RKO (cell line): ENCODE data around the gene CITED4.
A peak's percentile ranks its signal among the peaks of the same experiment; 100 is the strongest.
"Not testable (repeated sequence)": the region's sequence is repeated elsewhere in the genome, so short reads cannot be mapped to it uniquely, and the experiment has no call there.

ENCODE experiments used
- DNase-seq: peaks from one replicate; pipeline ENCODE4 v3.0.0-alpha.2; 2016; ENCODE audit warnings: low spot score

The CITED4 gene, protein sequence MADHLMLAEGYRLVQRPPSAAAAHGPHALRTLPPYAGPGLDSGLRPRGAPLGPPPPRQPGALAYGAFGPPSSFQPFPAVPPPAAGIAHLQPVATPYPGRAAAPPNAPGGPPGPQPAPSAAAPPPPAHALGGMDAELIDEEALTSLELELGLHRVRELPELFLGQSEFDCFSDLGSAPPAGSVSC

DNA sequence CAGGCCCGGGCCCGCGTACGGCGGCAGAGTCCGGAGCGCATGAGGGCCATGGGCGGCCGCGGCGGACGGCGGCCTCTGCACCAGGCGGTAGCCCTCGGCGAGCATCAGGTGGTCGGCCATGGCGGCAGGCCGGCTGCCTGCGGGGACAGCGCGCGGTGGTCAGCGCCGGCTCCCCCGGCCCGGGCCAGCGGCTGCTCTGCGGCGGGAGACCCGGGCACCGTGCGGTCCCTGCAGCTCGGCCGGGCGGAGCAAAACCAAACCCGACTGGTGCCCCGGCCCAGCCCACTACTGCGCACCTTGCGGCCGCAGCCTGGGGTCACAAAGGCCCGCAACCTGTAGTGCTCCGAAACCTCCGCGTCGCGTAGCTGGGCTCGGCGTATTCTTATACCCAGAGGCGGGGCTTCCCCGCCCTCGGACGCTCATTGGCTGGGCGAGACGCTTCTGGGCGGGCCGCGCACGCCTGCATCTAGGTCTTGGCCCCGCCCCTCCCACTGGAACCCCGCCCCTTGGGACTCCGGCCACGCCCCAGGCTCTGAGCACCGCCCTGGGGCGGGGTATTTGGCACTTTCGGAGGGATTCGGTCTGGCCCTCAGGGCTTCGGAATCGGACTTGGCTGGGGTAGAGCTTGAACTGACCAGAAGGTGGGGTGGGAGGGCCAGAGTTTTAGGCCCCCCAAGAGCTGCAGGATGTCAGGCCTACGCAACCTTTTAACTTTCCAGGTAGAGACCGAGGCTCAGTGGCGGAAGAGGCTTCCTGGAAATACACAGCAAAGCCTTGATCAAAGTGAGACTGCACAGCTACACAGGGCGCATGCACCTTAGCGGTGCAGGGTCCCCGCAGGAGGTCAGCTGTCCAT is at the start of gene CITED4:
TSS of gene CITED4 (minus strand) at position 356 of the 856 bp plus-strand sequence. CDS start at position 120, 236 bp downstream.
- DNase-seq: peak; percentile 95

DNA sequence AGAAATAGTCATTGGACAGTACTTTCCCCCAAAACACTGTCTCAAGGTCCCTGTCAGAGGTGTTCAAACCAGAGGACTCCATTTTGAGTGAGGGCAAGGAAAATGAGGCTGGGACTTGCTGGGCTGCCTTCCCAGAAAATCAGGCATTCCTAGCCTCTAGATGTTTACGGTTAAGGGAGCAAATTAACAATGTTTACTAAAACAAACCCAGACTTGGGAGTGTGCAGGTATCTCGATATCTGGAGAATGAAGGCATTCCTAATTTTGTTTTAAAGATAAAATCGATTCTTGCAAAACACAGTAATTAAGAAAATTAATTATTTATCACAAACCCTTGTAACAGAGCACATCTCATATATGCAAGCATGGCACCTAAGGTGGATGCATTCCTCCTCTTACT is 48.9 kb upstream of the CITED4 start:
- DNase-seq: no peak

DNA sequence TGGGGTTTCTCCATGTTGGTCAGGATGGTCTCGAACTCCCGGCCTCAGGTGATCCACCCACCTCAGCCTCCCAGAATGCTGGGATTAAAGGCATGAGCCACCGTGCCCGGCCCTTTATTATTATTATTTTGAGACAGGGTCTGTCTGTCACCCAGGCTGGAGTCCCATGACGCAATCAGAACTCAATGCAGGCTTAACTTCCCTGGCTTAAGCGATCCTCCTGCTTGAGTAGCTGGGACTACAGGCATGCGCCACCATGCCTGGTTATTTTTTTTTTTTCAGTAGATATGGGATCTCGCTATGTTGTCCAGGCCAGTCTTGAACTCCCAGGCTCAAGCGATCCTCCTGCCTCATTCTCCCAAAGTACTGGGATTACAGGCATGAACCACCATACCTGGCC is 47.1 kb upstream of the CITED4 start:
- DNase-seq: no peak

DNA sequence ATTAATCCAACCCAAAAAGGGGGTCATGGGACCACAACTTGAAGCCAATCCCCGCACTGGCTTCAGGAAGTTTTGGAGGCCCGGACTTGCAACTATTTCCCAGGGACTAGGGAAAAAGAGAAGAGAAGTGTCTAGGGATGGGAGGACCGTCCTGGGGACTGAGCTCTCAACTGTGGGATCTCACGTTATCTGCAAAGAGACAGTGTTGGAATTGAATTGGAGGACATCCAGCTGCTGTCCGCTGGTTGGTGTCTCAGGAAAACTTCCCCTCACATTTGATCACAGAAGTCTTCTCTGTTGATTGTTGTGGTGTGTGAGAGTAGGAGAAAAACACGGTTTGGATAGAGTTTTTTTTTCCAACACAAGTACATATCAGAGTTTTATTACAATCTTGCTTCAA is 46.2 kb upstream of the CITED4 start:
- DNase-seq: no peak

DNA sequence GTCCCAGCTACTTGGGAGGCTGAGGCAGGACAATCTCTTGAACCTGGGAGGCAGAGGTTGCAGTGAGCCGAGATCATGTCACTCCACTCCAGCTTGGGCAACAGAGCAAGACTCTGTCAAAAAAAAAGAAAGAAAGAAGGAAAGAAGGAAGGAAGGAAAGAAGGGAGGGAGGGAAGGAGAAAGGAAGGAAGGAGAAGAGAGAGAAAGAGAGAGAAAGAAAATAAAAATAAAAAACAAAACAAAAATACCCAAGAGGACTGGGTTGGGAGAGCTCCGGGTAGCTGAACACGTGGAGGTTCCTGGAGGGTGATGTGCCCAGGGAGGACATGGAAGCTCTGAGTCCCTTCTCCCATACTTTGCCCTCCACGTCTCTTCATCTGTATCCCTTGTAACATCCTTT is 45.7 kb upstream of the CITED4 start:
- no peak for DNase-seq

DNA sequence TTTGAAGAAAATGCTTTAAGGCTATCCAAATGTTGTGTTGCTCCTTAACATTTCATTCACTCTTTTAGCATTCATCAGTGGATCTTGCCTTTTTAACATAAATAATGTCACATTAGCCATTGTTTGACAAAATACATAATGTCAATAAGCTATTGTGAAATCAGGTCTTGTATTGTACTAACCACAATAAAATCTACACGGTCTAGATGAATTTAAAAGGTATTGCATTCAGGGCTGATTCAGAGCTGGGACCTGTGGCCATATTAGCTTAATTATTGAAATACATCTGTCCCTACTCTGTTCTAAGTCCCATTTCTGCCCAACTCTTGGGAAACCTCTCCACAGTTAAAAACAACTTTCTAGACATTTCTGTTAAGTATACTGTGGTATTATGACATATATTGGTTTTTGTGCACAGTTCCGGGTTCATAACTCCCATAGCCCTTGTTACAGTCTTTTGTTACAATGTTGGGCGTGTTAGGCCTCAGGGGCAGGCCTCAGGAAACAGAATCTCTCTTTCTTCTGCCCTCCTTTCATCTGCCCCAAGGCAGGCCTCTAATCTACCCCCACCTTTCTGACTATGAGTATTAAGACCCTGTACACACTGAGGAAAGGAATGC is 44.7 kb upstream of the CITED4 start:
- no peak for DNase-seq

DNA sequence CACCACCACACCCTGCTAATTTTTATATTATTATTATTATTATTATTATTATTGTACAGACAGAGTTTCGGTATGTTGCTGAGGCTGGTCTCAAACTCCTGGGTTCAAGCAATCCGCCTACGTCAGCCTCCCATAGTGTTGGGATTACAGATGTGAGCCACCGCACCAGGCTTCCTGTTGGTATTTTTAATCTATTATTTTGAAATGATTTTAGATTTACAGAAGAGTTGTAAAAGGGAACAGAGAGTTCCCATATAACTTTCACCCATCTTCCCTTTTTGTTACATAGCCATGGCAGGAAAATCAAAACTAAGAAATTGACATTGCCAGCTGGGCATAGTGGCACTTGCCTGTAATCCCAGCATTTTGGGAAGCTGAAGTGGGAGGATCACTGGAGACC is 42.9 kb upstream of the CITED4 start:
- DNase-seq: no peak

DNA sequence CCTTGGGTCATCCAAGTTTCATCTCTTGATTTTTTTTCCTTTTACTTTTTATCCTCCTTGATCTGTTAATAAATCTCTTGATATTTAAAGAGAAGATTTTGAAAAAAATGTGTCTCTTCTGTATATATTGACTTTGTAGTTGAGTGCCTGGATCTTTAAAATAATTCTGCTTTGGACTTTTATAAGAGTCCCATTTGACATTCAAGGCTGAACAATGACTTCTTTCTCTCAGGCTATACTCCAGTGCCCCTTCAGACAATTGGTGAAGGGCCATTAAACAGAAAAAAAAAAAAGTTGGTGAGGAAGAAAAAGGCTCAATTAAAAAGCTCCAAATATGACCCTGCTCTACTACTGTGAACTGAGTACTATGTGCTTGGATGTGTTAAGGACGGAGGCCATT is 40.9 kb upstream of the CITED4 start:
- no peak for DNase-seq

DNA sequence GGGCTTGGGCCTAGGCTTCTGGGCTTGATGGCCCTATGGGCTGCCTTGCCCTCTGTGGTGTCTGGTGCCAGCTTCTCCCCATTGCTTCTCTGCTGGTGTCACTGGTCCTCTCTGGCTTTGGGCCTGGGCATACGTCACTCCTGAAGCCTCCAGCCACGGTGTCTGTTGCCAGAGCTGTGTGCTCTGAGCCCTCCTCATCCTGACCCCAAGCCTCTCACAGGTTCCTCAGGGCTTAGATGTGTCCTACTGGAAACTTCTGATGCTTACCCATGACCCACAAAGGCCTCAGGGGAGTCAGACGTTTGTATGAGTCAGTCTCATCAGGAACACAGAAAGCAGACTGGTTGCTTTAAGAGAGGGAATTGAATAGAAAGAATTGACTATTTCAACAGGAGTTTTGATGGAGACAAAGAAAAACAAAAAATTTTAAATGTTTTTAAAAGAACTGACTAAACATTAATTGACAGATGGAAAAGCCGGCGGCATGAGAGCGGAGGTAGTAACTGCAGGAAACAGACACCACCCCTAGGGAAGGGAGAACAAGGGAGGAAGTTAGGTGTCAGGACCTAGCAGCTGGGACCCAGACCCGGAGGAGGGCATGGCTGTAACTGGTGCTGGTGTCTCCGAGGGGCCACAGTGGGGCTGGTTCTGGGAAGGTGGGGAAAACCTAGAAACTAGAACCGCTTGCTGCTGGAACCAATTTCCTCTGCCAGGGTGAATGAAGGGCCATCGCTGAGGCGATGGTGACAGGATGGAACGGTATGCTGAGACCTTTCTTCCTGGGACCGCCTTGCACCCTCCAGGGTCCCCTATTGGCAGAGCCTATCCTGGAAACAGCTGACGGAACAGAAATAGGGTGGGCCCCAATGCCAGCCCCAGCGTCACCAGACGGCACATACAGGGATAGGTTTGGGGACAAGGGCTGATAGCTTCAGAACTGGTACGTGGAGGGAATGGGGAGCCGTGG is 40.0 kb upstream of the CITED4 start:
- DNase-seq: no peak

DNA sequence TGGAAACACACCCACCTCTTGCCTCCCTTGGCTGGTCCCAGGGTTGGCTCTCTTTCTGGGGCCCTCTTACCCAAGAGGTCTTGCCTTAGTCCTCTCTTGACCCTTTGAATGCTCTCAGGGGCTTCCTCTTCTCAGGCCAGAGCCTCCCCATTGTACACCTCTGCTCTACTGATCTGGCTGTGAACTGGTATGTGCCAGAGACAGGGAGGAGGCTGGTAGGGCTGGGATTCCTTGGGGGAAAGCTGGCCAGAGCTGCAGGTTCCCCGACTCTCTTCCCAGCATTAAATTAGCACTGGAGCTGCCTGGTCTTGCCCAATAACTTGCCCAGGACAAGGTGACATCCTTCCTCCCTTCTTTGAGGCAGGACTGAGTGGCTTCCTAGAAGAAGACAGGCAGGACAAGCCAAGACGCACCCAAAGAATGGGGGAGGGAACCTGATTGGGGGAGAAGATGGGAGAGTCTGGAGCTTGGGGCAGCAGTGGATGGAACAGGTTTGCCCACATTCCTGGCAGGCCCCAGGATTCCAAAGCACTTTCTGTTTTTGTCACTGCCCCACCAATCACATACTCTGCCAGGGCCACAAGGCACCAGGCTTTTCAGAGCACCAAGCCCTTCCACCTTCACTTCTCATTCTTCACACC is 37.2 kb upstream of the CITED4 start:
- DNase-seq: no peak

DNA sequence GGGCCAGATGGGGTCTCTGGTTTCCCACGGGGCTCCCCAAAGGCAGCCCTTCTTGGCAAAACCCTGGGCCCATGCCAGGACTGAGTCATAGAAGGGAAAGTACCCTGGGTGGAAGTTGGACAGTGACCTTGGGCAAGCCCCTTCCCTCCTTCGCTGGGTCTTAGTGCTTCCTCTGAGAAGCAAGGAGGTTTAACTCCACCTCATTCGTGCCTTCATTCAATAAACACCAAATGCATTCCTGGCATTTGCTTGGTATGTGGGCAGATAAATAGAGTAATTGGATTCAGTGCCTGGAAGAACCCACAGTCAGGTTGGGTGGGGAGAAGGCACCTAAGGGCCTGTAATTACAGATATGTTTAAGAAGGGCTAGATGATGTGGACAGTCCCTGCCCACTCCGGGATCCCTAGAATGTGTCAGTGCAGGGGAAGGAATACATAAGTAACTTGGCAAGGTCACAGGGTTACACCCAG is 36.3 kb upstream of the CITED4 start:
- DNase-seq: no peak

DNA sequence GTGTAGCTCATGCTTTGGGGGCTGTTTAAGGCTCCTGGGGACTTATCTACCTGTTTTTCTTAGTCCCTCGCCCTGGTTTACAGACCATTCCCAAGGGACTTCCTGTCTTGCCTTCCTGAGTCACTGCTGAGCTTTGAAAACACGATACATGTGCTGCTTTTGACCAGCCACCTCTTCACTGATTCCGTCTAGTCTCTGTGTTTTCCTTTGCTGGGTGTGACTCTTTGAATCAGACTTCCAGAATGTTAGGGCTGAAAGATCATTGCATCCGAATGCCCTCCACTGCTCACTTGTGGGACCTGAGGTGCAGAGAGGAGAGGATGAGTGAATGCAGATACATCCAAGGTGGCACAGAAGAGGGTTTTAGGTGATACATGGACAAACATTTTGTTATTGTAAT is 35.4 kb upstream of the CITED4 start:
- DNase-seq: no peak

DNA sequence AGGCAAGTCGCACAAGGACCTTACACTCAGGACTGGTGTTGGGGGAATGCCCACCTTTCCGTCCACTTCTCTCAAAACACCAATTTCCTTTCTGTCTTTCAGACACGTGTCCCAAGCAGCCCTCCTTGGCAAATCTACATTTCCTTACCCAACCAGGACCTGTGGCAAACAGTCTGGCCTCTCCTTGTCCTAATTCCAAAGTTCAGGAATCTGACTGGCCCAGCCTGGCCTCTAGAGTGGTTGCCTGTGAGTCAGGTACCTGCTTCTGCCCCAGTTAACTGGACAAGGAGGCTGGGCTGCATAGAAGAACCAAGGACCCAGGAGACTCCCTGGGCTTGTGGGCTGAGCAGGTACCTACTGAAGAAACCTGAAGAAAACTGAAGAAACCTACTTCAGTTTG is 34.3 kb upstream of the CITED4 start:
- DNase-seq: no peak

DNA sequence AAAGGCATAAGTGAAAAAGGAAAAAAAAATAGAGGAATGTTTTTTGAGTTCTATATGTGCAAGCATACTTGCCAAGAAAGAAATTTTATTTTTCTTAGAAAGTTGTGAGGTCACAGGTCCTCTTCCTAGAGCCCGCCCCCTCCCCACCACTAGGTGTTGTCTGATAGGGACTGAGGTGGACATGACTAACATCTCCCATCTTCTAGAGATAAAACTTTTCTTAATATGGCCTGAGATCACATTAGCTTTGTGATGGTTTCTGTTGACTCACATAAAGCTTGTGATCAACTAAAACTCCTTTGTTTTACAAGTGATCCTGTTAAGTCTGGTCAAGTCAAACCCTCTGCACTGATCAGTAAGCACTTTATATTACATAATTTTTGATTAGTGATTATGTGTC is 33.4 kb upstream of the CITED4 start:
- no peak for DNase-seq

DNA sequence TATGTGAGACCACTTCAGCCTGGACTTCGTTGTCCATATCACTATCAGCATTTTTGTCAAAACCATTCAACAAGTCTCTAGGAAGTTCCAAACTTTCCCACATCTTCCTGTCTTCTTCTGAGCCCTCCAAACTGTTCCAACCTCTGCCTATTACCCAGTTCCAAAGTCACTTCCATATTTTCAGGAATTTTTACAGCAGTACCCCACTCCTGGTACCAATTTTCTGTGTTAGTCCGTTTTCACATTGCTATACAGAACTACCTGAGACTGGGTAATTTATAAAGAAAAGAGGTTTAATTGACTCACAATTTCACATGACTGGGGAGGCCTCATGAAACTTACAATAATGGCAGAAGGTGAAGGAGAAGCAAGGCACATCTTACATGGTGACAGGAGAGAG is 32.7 kb upstream of the CITED4 start:
- DNase-seq: not testable (repeated sequence)

DNA sequence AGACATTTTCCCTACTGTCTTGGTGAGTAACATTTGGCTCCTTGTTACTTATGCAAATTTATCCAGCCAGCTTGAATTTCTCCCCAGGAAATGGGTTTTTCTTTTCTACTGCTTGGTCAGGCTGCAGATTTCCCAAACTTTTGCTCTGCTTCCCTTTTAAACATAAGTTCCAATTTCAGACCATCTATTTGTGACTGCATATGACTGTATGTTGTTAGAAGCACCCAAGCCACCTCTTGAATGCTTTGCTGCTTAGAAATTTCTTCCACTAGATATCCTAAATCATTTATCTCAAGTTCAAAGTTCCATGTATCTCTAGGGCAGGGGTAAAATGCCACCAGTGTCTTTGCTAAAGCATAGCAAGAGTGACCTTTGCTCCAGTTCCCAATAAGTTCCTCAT is 32.3 kb upstream of the CITED4 start:
- no peak for DNase-seq

DNA sequence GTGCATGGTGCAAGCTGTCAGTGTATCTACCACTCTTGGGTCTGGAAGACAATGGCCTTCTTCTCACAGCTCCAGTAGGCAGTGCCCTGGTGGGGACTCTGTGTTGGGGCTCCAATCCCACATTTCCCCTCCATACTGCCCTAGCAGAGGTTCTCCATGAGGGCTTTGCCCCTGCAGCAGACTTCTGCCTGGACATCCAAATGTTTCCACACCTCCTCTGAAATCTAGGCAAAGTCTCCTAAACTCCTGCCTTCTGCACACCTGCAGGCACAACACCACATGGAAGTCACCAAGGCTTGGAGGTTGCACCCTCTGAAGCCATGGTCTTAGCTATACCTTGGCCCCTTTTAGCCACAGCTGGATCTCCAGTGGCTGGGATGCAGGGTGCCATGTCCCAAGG is 31.8 kb upstream of the CITED4 start:
- DNase-seq: no peak

DNA sequence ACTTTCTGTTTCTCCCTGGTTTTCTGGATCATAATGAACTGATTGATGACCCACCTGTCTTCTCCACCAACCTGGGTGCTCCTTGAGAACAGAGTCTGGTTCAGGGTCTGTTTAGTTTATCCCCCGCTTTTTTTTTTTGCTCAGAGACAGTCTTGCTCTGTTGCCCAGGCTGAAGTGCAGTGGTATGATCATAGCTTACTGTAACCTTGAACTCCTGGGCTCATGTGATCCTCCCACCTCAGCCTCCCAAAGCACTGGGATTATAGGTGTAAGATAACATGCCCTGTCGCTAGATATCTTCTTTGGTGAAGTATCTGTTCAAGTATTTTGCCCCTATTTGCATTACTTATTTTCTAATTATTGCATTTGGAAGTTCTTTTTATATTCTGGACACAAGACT is 30.2 kb upstream of the CITED4 start:
- no peak for DNase-seq

DNA sequence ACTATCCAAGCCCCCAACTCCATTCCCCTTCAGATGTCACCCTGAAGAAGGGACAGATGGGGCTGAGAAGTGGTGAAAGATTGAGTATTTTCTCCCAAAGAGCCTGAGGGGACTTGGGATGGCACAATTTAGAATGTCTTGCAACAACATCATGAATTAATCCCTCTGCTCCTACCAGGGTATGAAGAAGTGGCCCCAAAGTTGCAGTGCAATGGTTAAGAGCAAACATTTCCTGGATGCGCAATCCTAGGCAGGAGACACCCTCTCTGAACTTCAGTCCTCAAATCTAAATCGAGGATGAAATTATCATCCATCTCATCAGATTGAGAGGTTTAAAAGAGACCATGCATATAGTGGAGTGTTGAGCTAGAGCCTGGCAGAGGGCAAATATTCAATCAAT is 28.6 kb upstream of the CITED4 start:
- DNase-seq: no peak

DNA sequence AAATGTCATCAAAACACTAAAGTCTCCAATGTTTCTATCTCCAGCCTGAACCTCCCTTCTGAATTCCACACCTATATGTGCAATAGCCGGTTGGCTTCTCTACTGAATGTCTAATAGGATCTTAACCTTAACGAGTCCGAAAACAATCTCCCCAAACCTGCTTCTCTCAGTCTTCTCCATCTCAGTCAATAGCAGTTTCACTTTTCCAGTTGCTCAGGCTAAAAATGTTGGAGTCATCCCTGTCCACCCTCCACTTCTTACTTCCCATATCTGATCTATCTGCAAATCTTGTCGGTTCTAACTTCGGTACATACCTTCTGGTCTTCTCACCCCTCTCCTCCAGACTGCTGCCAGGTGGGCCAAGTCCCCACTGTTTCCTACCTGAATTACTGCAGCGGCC is 25.5 kb upstream of the CITED4 start:
- DNase-seq: no peak

DNA sequence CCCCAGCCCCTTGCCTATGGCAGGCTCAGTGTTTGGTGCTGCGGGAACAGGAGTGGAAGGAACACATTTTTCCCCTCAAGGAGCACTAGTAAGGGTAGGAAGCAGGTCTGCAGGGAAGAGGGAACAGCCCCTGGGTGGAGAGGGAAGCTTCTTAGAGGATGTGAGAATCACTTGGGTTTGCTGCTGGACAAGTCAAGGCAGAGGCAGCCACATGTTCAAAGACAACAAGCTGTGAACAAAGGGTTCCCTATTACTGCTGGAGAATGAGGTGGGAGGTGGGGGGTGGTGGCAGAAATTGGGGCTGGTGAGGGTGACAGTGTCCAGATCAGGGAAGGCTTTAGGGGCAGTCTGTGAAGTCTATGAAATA is 24.8 kb upstream of the CITED4 start:
- DNase-seq: no peak
